KMS-11 (cell line): Measurements from ENCODE around the gene GDAP1L1.

Experiments
- H2AFZ ChIP-seq: fragments of 200-600 bp; sonication (generic); 2 replicates; pipeline ENCODE4 v1.6.1; 2016; ENCODE audit warnings: antibody characterized with exemption, mixed run types, low read depth
- H3K27ac ChIP-seq: fragments of 200-600 bp; sonication (generic); 2 replicates; pipeline ENCODE4 v1.6.1; 2016; ENCODE audit warnings: mild to moderate bottlenecking, mixed run types
- H3K27me3 ChIP-seq: fragments of 200-600 bp; sonication (generic); 2 replicates; pipeline ENCODE4 v1.6.1; 2017; ENCODE audit warnings: mild to moderate bottlenecking, low read depth, mixed run types, moderate library complexity; ENCODE audit not compliant: insufficient read depth
- H3K36me3 ChIP-seq: fragments of 200-600 bp; sonication (generic); 2 replicates; pipeline ENCODE4 v1.6.1; 2017; ENCODE audit warnings: mild to moderate bottlenecking, mixed run types; ENCODE audit not compliant: insufficient read depth
- H3K4me1 ChIP-seq: fragments of 200-600 bp; sonication (generic); 2 replicates; pipeline ENCODE4 v1.6.1; 2016; ENCODE audit warnings: mild to moderate bottlenecking, low read depth, mixed run types; ENCODE audit not compliant: poor library complexity, severe bottlenecking
- H3K4me2 ChIP-seq: fragments of 200-600 bp; sonication (generic); 2 replicates; pipeline ENCODE4 v1.7.0; 2016; ENCODE audit warnings: mild to moderate bottlenecking, mixed run types
- H3K4me3 ChIP-seq: fragments of 200-600 bp; sonication (generic); IDR thresholded peaks from 2 replicates; pipeline ENCODE4 v1.6.1; 2017; ENCODE audit warnings: low read depth, low read length, mixed read lengths; ENCODE audit not compliant: insufficient read depth
- H3K79me2 ChIP-seq: fragments of 200-600 bp; sonication (generic); 2 replicates; pipeline ENCODE4 v1.6.1; 2016; ENCODE audit warnings: low read depth, mixed run types; ENCODE audit not compliant: insufficient read depth
- H3K9ac ChIP-seq: fragments of 200-600 bp; sonication (generic); 2 replicates; pipeline ENCODE4 v1.6.1; 2016; ENCODE audit warnings: mild to moderate bottlenecking, mixed run types
- H4K20me1 ChIP-seq: fragments of 200-600 bp; sonication (generic); 2 replicates; pipeline ENCODE4 v1.6.1; 2016; ENCODE audit warnings: mild to moderate bottlenecking, mixed run types; ENCODE audit not compliant: insufficient read depth
- TF ChIP-seq, protein P1 (sequence below): fragments of 200-600 bp; sonication (generic); conservative IDR thresholded peaks from 2 replicates; pipeline ENCODE4 v1.6.1; 2017; ENCODE audit warnings: low read depth, mild to moderate bottlenecking, antibody characterized with exemption, low read length, moderate library complexity, mixed read lengths

Gene GDAP1L1

DNA sequence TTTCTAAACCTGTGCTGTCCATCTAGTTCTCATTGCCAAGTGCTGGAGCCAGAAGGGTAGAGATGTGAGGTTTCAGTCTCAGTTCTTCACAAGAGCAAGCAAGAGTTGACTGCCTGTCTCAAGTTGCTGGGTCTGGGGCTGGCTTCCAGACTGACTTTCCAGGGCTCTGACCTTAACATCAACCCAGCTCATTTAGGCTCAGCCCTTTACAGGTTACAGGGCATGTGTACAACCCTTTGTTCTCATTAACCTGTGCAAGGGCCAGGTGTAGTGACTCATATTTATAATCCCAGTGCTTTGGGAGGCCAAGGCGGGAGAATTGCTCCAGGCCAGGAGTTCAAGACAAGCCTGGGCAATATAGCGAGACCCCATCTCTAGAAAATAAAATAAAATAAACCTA lies 33.3 kb downstream of the GDAP1L1 start:
- H3K27me3 ChIP-seq, result no peaks in the 10 kb centered on the region
- TF ChIP-seq, protein P1, sequence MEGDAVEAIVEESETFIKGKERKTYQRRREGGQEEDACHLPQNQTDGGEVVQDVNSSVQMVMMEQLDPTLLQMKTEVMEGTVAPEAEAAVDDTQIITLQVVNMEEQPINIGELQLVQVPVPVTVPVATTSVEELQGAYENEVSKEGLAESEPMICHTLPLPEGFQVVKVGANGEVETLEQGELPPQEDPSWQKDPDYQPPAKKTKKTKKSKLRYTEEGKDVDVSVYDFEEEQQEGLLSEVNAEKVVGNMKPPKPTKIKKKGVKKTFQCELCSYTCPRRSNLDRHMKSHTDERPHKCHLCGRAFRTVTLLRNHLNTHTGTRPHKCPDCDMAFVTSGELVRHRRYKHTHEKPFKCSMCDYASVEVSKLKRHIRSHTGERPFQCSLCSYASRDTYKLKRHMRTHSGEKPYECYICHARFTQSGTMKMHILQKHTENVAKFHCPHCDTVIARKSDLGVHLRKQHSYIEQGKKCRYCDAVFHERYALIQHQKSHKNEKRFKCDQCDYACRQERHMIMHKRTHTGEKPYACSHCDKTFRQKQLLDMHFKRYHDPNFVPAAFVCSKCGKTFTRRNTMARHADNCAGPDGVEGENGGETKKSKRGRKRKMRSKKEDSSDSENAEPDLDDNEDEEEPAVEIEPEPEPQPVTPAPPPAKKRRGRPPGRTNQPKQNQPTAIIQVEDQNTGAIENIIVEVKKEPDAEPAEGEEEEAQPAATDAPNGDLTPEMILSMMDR, result no peak
- no peaks in the 10 kb centered on the region for H3K79me2 ChIP-seq
- no peak overlapping the region for H2AFZ ChIP-seq
- H4K20me1 ChIP-seq, result no peaks in the 10 kb centered on the region
- H3K27ac ChIP-seq, result no peak overlapping the region
- no peak overlapping the region for H3K9ac ChIP-seq
- no peaks in the 10 kb centered on the region for H3K36me3 ChIP-seq
- H3K4me1 ChIP-seq, result no peaks in the 10 kb centered on the region
- H3K4me3 ChIP-seq, result no peak overlapping the region
- H3K4me2 ChIP-seq, result no peak overlapping the region

DNA sequence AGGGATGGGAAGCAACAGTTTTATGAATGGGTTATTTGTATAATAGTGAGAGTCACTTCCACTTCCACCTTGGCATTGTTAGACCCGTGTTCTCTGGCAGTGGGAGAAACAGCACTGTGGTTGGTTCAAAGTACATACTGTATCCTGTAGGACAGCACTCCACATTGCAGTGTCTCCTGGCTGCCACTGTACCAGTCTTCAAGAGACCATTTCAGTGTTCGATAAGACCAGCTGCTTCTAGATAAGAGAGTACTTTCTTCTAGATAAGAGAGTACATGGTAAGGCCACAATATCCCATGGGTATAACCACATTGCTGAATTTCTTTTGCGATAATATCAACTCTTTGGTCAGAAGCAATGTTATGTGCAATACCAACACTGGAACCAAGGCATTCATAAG lies 35.1 kb downstream of the GDAP1L1 start:
- TF ChIP-seq, protein P1, result no peak
- Histone ChIP-seq H3K4me1 (no peaks in the 10 kb centered on the region), H4K20me1 (no peaks in the 10 kb centered on the region), H3K9ac (no peak overlapping the region), H3K36me3 (no peaks in the 10 kb centered on the region), H3K4me2 (no peak overlapping the region), H3K4me3 (no peak overlapping the region), H2AFZ (no peak overlapping the region), H3K27me3 (no peaks in the 10 kb centered on the region), H3K79me2 (no peaks in the 10 kb centered on the region), H3K27ac (no peak overlapping the region)

DNA sequence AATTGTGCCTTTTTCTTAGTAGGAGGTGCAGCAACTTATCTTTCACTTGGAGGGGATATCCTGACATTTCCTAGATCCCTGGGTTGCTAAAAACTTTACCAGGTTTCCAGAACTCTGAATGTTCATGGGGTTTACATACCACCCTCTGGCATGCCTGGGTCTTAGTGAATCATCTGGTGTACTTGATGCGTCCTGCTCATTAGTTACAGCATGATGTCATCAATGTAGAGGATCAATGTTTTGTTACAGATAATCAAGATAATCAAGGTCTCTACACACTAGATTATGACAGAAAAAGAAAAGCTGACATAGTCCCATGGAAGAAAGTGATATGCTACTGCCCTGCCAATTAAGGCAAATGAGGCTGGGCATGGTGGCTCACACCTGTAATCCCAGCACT lies 36.9 kb downstream of the GDAP1L1 start:
- Histone ChIP-seq H3K27ac (no peak overlapping the region), H3K4me3 (no peak overlapping the region), H3K9ac (no peak overlapping the region), H4K20me1 (no peaks in the 10 kb centered on the region), H2AFZ (no peak overlapping the region), H3K27me3 (no peaks in the 10 kb centered on the region), H3K79me2 (no peaks in the 10 kb centered on the region), H3K4me2 (no peak overlapping the region), H3K4me1 (no peaks in the 10 kb centered on the region), H3K36me3 (no peaks in the 10 kb centered on the region)
- TF ChIP-seq, protein P1, result no peak

DNA sequence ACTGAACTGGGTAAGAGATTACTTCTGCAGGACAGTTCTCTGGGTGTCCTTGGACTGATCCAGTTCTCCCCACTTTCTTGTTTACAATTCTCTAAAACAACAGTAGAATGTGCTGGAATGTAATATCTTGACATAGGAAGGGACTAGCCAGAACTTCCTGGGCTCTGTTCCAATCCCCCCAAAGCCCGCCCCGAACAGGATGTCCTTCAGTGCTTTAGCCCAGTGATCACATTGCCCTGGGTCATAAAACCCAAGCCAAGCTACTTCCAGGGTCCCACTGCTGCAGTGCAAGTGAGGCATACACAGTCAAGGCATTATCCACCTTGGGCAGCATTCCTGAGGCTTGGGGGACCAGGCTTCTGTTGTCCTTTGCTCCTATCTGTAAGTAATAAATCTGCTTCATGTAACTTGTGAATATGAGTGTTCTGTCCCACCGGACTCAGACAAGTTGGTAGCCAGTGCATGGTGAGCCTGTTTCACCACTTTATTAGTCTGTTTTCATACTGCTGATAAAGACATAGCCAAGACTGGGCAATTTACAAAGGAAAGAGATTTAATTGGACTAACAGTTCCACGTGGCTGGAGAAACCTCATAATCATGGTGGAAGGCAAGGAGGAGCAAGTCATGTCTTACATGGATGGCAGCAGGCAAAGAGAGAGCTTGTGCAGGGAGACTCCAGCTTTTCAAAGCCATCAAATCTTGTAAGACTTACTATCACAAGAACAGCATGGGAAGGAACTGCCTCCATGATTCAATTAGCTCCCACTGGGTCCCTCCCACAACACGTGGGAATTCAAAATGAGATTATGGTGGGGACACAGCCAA lies 40.4 kb downstream of the GDAP1L1 start:
- Histone ChIP-seq H3K9ac (no peak overlapping the region), H3K4me1 (no peaks in the 10 kb centered on the region), H3K36me3 (no peaks in the 10 kb centered on the region), H3K4me2 (no peak overlapping the region), H3K4me3 (no peak overlapping the region), H4K20me1 (no peaks in the 10 kb centered on the region), H3K79me2 (no peaks in the 10 kb centered on the region), H3K27ac (no peak overlapping the region), H2AFZ (no peak overlapping the region), H3K27me3 (no peaks in the 10 kb centered on the region)
- TF ChIP-seq, protein P1, result no peak
